ENCODE data around the gene EIF3L. TPM values are rescaled to one million over a fixed set of nuclear protein-coding genes. Genes with fewer than 3 reads are reported as not detected.

Gene EIF3L
- total and polyA plus RNA-seq, 9 of the 15 experiments (the other 6 are each of a cell fraction or from before 2014, with no cell fraction given) = 257 to 699 (median 368) TPM

GRCh38 chr22:37848587-37849088 lies 581 bp upstream of the EIF3L start (continued):
- TF ChIP-seq MLLT1 (IDR thresholded peaks at IDR 0.05) (0 out of 4 replicates have a peak, but pooled peaks of 1 of the 2 experiments have one; percentile 36), ADNP (tag; IDR thresholded peaks at IDR 0.05) (peak; percentile 89), ZBTB49 (CRISPR knock-in tag; IDR thresholded peaks at IDR 0.05; ENCODE audit: borderline replicate concordance) (no peak), BRD9 (IDR thresholded peaks at IDR 0.05; ENCODE audit: low read depth, partially characterized antibody) (peak; percentile 31)

DNA sequence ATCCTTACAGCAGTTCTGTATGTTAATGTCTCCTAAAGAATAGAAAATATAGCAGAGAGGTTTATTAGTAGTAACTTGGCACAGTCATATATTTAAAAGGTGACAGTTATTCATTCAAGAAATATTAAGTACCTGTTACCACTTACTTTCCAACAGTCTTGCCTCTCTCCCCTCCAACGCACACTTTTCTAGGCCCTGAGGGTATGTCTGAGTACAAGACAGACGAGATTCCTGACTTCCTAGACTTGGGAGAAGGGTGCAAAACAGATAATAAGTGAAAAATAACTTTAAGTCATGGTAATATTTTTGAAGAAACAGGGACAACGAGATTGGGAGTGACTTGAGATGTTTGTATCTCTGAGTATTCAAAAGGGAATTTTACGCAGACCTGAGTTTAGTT lies 1.6 kb downstream of the EIF3L start:
- in situ Hi-C loops (cut with MboI) = no loop called here
- FAIRE-seq = no peak
- TF ChIP-seq ARHGAP35 (IDR thresholded peaks at IDR 0.05; ENCODE audit: partially characterized antibody) = no peak
- no peak for TF ChIP-seq KLF13 (tag; IDR thresholded peaks at IDR 0.05; ENCODE audit: borderline replicate concordance, low read depth)
- no peak for TF ChIP-seq HNRNPLL (IDR thresholded peaks at IDR 0.05; ENCODE audit: low read depth, low read length, poor library complexity, severe bottlenecking)
- no peak for TF ChIP-seq PBX2 (CRISPR knock-in tag; IDR thresholded peaks at IDR 0.05; ENCODE audit: low read depth)
- no peak for TF ChIP-seq PBX2 (tag; conservative IDR thresholded peaks at IDR 0.05; ENCODE audit: low read depth)
- no peak for TF ChIP-seq STAT5A (IDR thresholded peaks at IDR 0.05; ENCODE audit: borderline replicate concordance, low read length)
- TF ChIP-seq PHF20 (IDR thresholded peaks at IDR 0.05; ENCODE audit: partially characterized antibody) = no peak
- TF ChIP-seq MLLT1 (IDR thresholded peaks at IDR 0.05) = no peak
- no peak for TF ChIP-seq SRSF7 (optimal IDR thresholded peaks at IDR 0.05; ENCODE audit: low read depth, low read length)

More for the DNA sequence above, 1.6 kb downstream of the EIF3L start:
- H3K36me3 ChIP-seq (ENCODE audit: control insufficient read depth, insufficient read depth, low read length) = peaks cover 57% of the 10 kb centered on the region
- H4K20me1 ChIP-seq (replicated peaks; ENCODE audit: control insufficient read depth, insufficient read depth, low read length) = peaks cover 3% of the 10 kb centered on the region; the same call in 1 of the 2 replicates
- H3K79me2 ChIP-seq (ENCODE audit: control insufficient read depth, insufficient read depth, low read length) = peaks cover 78% of the 10 kb centered on the region
- no peaks in the 10 kb centered on the region for H3K9me3 ChIP-seq (replicated peaks; ENCODE audit: control insufficient read depth, insufficient read depth, low read depth, low read length)
- no peak for ATAC-seq
- no TSS peak for BruUV-seq (replicated peaks)
- peak overlapping the region in 1 of 2 experiments; percentile 85; a peak in 2 of 4 replicates for H3K9ac ChIP-seq (ENCODE audit: insufficient read depth in 1 of 2, low read depth in 2 of 2, low read length in 2 of 2)
- H3K4me1 ChIP-seq (replicated peaks in 1 of 2; ENCODE audit: control insufficient read depth in 2 of 2, insufficient read depth in 2 of 2, low read length in 2 of 2) = peaks cover 3 to 8% of the 10 kb centered on the region in 2 experiments; a peak in 3 of 5 replicates
- 63% methylated on average over 4 of the region's 4 CpGs for WGBS (ENCODE audit: insufficient coverage, low coverage, missing lambda C conversion rate)
- peak overlapping the region; percentile 40; the same call in 2 of the 3 replicates for H3K27ac ChIP-seq (ENCODE audit: extremely low read depth, low read depth, low read length)
- H3K4me3 ChIP-seq = no peak overlapping the region; the same call in 1 of the 2 replicates
- H3K9me1 ChIP-seq (ENCODE audit: control insufficient read depth, insufficient read depth, low read length) = no peaks in the 10 kb centered on the region
- POLR2A ChIA-PET = no interaction called here
- no peak overlapping the region for H2AFZ ChIP-seq (ENCODE audit: low read depth, low read length)
- no peaks in the 10 kb centered on the region for H3K27me3 ChIP-seq (ENCODE audit: control insufficient read depth in 2 of 2, insufficient read depth in 2 of 2, low read length in 2 of 2)
- 0 out of 2 replicates have a peak overlapping the region, but pooled peaks have one; percentile 3 for H3K4me2 ChIP-seq (ENCODE audit: insufficient read depth, low read length)
- intact Hi-C loops (cut with micrococcal nuclease) = no loop called here
- CTCF ChIA-PET (ENCODE audit: low intra/inter-chr PET ratio) = interaction anchor here (0.9 kb wide), 1 partner anchor 13 kb away, joined by 3 read pairs; no protein-coding TSS in a partner anchor
- DNase-seq (ENCODE audit: extremely low read depth in 1 of 4, low spot score in 3 of 4) = no peak

Measured in K562 (cell line).